Vagina (tissue), 2 donors: ENCODE measurements around the gene PRTN3. TPM values are rescaled to one million over a fixed set of nuclear protein-coding genes. Genes with fewer than 3 reads are reported as not detected.

Experiments
- DNase-seq, 2 donors: peaks; one replicate each; pipeline ENCODE4 v3.0.0-alpha.2; 2017; ENCODE audit errors: extremely low spot score in 2 of 2
- H3K27ac ChIP-seq: fragments of 200-600 bp; sonication (generic); one replicate; pipeline ENCODE4 v1.5.1; 2019
- H3K27me3 ChIP-seq: fragments of 200-600 bp; sonication (generic); one replicate; pipeline ENCODE4 v1.5.1; 2019
- H3K36me3 ChIP-seq, 2 donors: fragments of 200-600 bp; sonication (generic); one replicate each; pipeline ENCODE4 v1.5.1; 2017 to 2019
- H3K4me1 ChIP-seq: fragments of 200-600 bp; sonication (generic); one replicate; pipeline ENCODE4 v1.5.1; 2019
- H3K4me3 ChIP-seq, 2 donors: fragments of 200-600 bp; sonication (generic); 1 replicate in 1 of 2; 2 replicates in 1 of 2; pipeline ENCODE4 v1.5.1; 2016 to 2019
- H3K9me3 ChIP-seq: fragments of 200-600 bp; sonication (generic); one replicate; pipeline ENCODE4 v1.5.1; 2019
- CTCF ChIP-seq, 3 experiments: fragments of 450-650 bp in 2 of 3; fragments of 200-600 bp in 1 of 3; sonication (generic) in 1 of 3; IDR thresholded peaks; one replicate each; pipeline ENCODE4 v1.5.1; 2017 to 2019; ENCODE audit warnings: antibody characterized with exemption in 3 of 3, mild to moderate bottlenecking in 2 of 3, moderate library complexity in 2 of 3
- POLR2A ChIP-seq, 2 donors: fragments of 450-650 bp; IDR thresholded peaks; one replicate each; pipeline ENCODE4 v1.6.1; 2017; ENCODE audit warnings: antibody characterized with exemption in 2 of 2, mild to moderate bottlenecking in 2 of 2, moderate library complexity in 2 of 2
- POLR2AphosphoS5 ChIP-seq, 2 donors: sonication (generic); formaldehyde crosslinking; IDR thresholded peaks; one replicate each; pipeline ENCODE4 v1.9.0; 2017; ENCODE audit warnings: antibody characterized with exemption in 2 of 2, mild to moderate bottlenecking in 2 of 2, low read depth in 1 of 2; ENCODE audit not compliant: insufficient read depth in 1 of 2
- intact Hi-C: fragments of 100-400 bp; cut with DNase I; formaldehyde crosslinking; loops from one replicate; pipeline ENCODE4 v1.15.1; 2023
- total RNA-seq: library from RNA; depleted of rRNA; stranded (reverse); fragments of >200 nt; gene quantifications from one replicate; pipeline ENCODE4 v1.2.3, GENCODE V29; 2016

Gene PRTN3
- total RNA-seq, 1 donor from 2014 or later = not detected

GRCh38 chr19:806815-807421 lies 33.9 kb upstream of the PRTN3 start:
- Histone ChIP-seq H3K4me3 (no peak overlapping the region), H3K4me1 (peaks cover 22% of the 10 kb centered on the region), H3K27me3 (no peaks in the 10 kb centered on the region), H3K9me3 (no peaks in the 10 kb centered on the region), H3K36me3 (peaks cover 0 to 88% of the 10 kb centered on the region in 2 donors), H3K27ac (no peak overlapping the region)
- DNase-seq = no peak
- TF ChIP-seq POLR2A (IDR thresholded peaks at IDR 0.05) (no peak), POLR2AphosphoS5 (IDR thresholded peaks at IDR 0.05; ENCODE audit: insufficient read depth in 1 of 2, low read depth in 1 of 2) (no peak), CTCF (IDR thresholded peaks at IDR 0.05) (no peak)
- intact Hi-C loops = no loop called here

- Histone ChIP-seq H3K9me3 (no peaks in the 10 kb centered on the region), H3K27ac (no peak overlapping the region), H3K4me3 (no peak overlapping the region), H3K27me3 (no peaks in the 10 kb centered on the region), H3K4me1 (peaks cover 13% of the 10 kb centered on the region), H3K36me3 (peaks cover 0 to 90% of the 10 kb centered on the region in 2 donors)
- no peak for TF ChIP-seq POLR2AphosphoS5 (IDR thresholded peaks at IDR 0.05; ENCODE audit: insufficient read depth in 1 of 2, low read depth in 1 of 2)
- no peak for TF ChIP-seq POLR2A (IDR thresholded peaks at IDR 0.05)
- TF ChIP-seq CTCF (IDR thresholded peaks at IDR 0.05) = no peak
- DNase-seq = no peak
- intact Hi-C loops = no loop called here
Observed at GRCh38 chr19:807627-808422, 33.0 kb upstream of the PRTN3 start.

- no peak overlapping the region for H3K4me3 ChIP-seq
- no peaks in the 10 kb centered on the region for H3K9me3 ChIP-seq
- intact Hi-C loops = no loop called here
- TF ChIP-seq POLR2A (IDR thresholded peaks at IDR 0.05) = no peak
- TF ChIP-seq CTCF (IDR thresholded peaks at IDR 0.05) = no peak
- TF ChIP-seq POLR2AphosphoS5 (IDR thresholded peaks at IDR 0.05; ENCODE audit: insufficient read depth in 1 of 2, low read depth in 1 of 2) = no peak
- H3K27ac ChIP-seq = no peak overlapping the region
- peaks cover 7% of the 10 kb centered on the region for H3K4me1 ChIP-seq
- peaks cover 0 to 86% of the 10 kb centered on the region in 2 donors for H3K36me3 ChIP-seq
- no peak for DNase-seq
- no peaks in the 10 kb centered on the region for H3K27me3 ChIP-seq
Observed at GRCh38 chr19:808423-808775, 32.4 kb upstream of the PRTN3 start.

GRCh38 chr19:810077-810855 lies 30.5 kb upstream of the PRTN3 start:
- Histone ChIP-seq H3K36me3 (peaks cover 0 to 67% of the 10 kb centered on the region in 2 donors), H3K4me3 (no peak overlapping the region), H3K9me3 (no peaks in the 10 kb centered on the region), H3K4me1 (no peaks in the 10 kb centered on the region), H3K27me3 (no peaks in the 10 kb centered on the region), H3K27ac (no peak overlapping the region)
- DNase-seq = no peak
- intact Hi-C loops = no loop called here
- TF ChIP-seq CTCF (IDR thresholded peaks at IDR 0.05) = no peak
- no peak for TF ChIP-seq POLR2AphosphoS5 (IDR thresholded peaks at IDR 0.05; ENCODE audit: insufficient read depth in 1 of 2, low read depth in 1 of 2)
- no peak for TF ChIP-seq POLR2A (IDR thresholded peaks at IDR 0.05)
